ENCODE results near the gene RHBDF1. TPM values are rescaled to one million over a fixed set of nuclear protein-coding genes. Genes with fewer than 3 reads are reported as not detected.

Gene RHBDF1
- total RNA-seq, 1 donor from 2014 or later, result 50.6 TPM

Other genes starting within 250 kb of the RHBDF1 start
- 12.7 TPM for gene POLR3K, start 19.0 kb downstream of the RHBDF1 start, total RNA-seq
- gene SNRNP25, start 18.8 kb downstream of the RHBDF1 start, total RNA-seq, result 21.5 TPM
- gene MPG, start 5.6 kb upstream of the RHBDF1 start, total RNA-seq, result 48.8 TPM
- 29.5 TPM for gene NPRL3, start 66.0 kb upstream of the RHBDF1 start, total RNA-seq
- gene HBZ, start 80.0 kb upstream of the RHBDF1 start, total RNA-seq, result 0.95 TPM
- not detected for gene HBM, start 93.3 kb upstream of the RHBDF1 start, total RNA-seq
- 30.0 TPM for gene HBA2, start 100.2 kb upstream of the RHBDF1 start, total RNA-seq
- 54.8 TPM for gene HBA1, start 104.0 kb upstream of the RHBDF1 start, total RNA-seq
- gene HBQ1, start 107.8 kb upstream of the RHBDF1 start, total RNA-seq, result not detected
- gene LUC7L, start 156.8 kb upstream of the RHBDF1 start, total RNA-seq, result 72.1 TPM
- 138 TPM for gene FAM234A, start 162.2 kb upstream of the RHBDF1 start, total RNA-seq
- gene RGS11, start 203.3 kb upstream of the RHBDF1 start, total RNA-seq, result 6.7 TPM
- gene ARHGDIG, start 208.0 kb upstream of the RHBDF1 start, total RNA-seq, result 2.6 TPM
- gene PDIA2, start 210.5 kb upstream of the RHBDF1 start, total RNA-seq, result 1.3 TPM

Data from mucosa of gallbladder (tissue), 1 donor.